Mucosa of gallbladder (tissue), 1 donor: ENCODE measurements around the gene ARL10. TPM values are rescaled to one million over a fixed set of nuclear protein-coding genes. Genes with fewer than 3 reads are reported as not detected.
A peak's percentile ranks its signal among the peaks of the same experiment; 100 is the strongest.

Experiments used
- DNase-seq: peaks from one replicate; pipeline ENCODE4 v3.0.0-alpha.2; 2020; ENCODE audit warnings: low spot score
- total RNA-seq: library from RNA; stranded (reverse); gene quantifications from one replicate; pipeline ENCODE4 v1.2.1, GENCODE V29; 2021
- donor health status: DM: no; HTN: no; CAD: no.

The ARL10 gene
- total RNA-seq, 1 donor from 2014 or later = 6.6 TPM

- DNase-seq = peak; percentile 97
Measured at GRCh38 chr5:176361437-176362232, 3.7 kb upstream of the ARL10 start, which contains the start of gene KIAA1191. TSS of gene KIAA1191 (minus strand) at chr5:176361764. CDS start at chr5:176359508, 2,256 bp downstream.

- no peak for DNase-seq
Measured at GRCh38 chr5:176362233-176362490, 3.1 kb upstream of the ARL10 start.

- no peak for DNase-seq
Measured at GRCh38 chr5:176364765-176365350, 429 bp upstream of the ARL10 start.

- DNase-seq = no peak
Measured at GRCh38 chr5:176366232-176366894, 1.1 kb downstream of the ARL10 start.

GRCh38 chr5:176368726-176369125 is 3.4 kb downstream of the ARL10 start:
- DNase-seq = no peak

- no peak for DNase-seq
Measured at GRCh38 chr5:176369934-176370711, 4.8 kb downstream of the ARL10 start.

- DNase-seq = no peak
Measured at GRCh38 chr5:176371621-176372539, 6.6 kb downstream of the ARL10 start.

GRCh38 chr5:176373100-176373818 is 8.0 kb downstream of the ARL10 start:
- DNase-seq = no peak

GRCh38 chr5:176379881-176380280 is 14.6 kb downstream of the ARL10 start:
- DNase-seq = no peak

- no peak for DNase-seq
Measured at GRCh38 chr5:176381423-176381822, 16.1 kb downstream of the ARL10 start.

GRCh38 chr5:176381979-176382378 is 16.7 kb downstream of the ARL10 start:
- no peak for DNase-seq

GRCh38 chr5:176382721-176383120 is 17.4 kb downstream of the ARL10 start:
- DNase-seq = no peak

- DNase-seq = no peak
Measured at GRCh38 chr5:176383248-176383905, 18.1 kb downstream of the ARL10 start.

GRCh38 chr5:176383961-176384360 is 18.7 kb downstream of the ARL10 start:
- no peak for DNase-seq

- no peak for DNase-seq
Measured at GRCh38 chr5:176384366-176384930, 19.2 kb downstream of the ARL10 start.

GRCh38 chr5:176384991-176385390 is 19.7 kb downstream of the ARL10 start:
- DNase-seq = no peak

GRCh38 chr5:176386491-176386890 is 21.2 kb downstream of the ARL10 start:
- DNase-seq = no peak

- no peak for DNase-seq
Measured at GRCh38 chr5:176387384-176387925, 22.2 kb downstream of the ARL10 start.

GRCh38 chr5:176388003-176388443 is 22.7 kb downstream of the ARL10 start:
- DNase-seq = no peak
